Inflammatory macrophage (primary cell): Measurements from ENCODE around the gene SELENOS.

Experiments
- DNase-seq, 2 donors: peaks; one replicate each; pipeline ENCODE4 v3.0.0-alpha.2; 2020 to 2022
- total RNA-seq, 18 experiments: gene quantifications; one replicate each; lab custom pipeline; 2026; ENCODE audit warnings: mixed read lengths in 6 of 18, inconsistent platforms in 2 of 18; lab: John Stamatoyannopoulos, UW

The SELENOS gene, protein sequence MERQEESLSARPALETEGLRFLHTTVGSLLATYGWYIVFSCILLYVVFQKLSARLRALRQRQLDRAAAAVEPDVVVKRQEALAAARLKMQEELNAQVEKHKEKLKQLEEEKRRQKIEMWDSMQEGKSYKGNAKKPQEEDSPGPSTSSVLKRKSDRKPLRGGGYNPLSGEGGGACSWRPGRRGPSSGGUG
- 41.0 to 95.0 (median 53.4) reads per million in 18 experiments for total RNA-seq

DNA sequence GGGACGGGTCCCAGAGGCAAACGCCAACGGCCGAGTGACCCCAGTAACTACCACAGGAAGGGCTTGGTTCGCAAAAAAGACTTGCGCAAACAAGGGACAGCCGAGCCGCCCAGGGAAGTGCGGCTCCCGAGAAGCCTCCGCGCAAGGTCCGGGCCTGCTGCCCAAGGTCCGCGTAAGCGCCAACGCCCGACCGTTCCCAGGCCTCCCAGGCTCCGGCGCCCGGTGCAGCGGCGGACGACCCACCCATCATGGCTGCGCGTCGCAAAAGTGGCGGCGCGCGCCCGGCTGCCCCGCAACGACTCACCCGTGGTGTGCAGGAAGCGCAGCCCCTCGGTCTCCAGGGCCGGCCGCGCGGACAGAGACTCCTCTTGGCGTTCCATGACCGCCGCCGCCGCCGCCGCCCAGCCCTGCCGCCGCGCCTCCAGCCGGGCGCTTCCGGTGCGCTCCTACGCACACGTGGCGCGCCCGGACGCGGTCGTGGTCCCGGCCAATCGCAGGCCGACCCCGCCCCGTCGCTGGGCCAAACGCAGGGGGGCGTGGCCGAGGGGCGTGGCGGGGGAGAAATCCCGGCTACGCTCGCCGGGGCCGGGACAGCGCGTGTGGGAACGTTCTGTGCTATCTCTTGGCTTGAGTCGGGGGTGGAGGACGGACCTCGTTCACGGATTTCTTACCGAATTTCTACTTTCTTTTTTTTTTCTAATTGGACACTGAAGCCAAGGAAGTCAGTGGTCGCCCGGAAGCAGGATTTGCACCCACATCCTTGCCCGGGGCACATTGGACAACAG, at the start of gene SELENOS:
SELENOS (minus strand) TSS at position 448 of the 785 bp plus-strand sequence; CDS start at position 380, 68 bp downstream.
- DNase-seq = peak; percentile 91 to 96

DNA sequence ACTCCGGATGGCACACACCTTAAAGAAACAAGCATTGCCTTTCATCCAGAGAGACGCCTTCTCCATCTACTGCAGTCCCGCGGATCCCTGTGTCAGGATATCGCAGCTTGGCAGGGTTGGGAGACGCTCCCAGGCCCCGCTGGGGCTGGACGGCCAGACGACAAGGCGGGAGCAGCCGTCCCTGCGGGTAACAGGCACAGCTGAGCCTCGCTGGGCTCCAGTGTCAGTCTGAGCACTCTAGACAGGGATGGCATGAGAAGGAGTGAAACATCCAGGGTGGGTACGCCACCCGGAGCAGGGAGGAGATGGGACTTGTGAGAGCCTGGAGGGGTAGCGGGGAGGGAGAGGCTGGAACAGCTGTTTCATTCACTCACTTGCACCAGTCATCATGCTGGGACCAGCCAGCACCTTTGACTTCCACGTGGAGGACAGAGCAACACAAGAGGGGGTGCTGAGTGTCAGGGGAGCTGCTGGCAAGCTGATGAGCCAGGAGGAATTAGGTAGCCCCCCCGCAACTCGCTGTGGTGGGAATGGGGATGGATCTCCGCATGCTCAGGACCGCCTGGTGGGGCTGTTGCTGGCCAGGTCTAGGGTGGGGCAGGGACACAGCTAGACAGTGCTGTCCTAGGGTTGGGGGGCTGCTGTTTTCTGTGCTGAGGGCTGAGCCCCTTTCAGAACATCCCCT, 49.3 kb upstream of the SELENOS start:
- no peak for DNase-seq

DNA sequence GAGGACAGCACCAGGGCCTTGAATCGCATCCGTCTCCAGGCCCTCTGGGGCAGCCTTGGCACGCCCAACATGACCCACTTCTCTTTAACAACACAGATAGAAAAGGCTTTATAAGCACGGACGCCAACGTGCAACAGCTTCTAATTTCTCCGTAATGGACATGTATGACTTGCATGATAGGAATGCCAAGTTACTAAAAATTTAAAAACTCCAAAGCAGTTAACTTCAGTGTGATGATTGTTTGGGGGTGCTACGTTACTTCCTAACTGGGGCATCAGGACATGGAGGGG, 48.7 kb upstream of the SELENOS start:
- no peak for DNase-seq

DNA sequence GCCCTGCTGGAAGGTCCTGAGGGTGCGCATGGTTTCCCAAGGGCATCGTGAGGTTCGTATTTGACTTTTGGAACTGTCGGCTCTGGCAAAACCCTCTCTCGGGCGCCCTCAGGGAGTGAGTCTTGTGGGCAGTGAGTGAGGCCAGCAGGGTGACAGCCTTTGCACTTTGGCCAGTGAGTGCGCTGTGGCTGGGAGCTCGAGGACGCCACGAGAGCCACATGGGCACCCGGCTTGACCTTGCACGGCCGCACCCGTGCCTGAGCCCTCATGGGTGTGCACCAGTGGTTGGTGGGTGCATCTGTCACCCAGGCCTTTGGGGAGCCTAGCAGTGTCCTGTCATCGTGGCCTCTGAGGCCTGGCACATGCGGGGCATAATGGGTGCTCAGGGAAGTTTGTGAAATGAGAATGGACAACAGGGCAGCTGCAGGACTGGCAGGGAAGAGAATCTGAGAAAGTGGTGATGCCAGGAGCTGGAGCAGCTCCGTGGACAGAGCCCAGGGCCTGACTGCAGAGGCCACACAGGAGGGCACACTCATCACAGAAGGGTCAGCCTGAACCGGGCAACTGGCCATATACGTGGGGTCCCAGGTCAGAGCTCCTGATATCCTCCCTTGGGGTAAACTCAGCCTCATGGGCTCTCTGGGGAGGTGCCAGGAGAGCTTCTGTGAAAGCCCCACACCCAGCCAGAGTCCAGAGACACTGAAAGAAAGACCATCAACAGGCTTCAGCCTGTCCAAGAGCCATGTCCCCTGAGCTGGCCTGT, 48.2 kb upstream of the SELENOS start:
- DNase-seq = no peak

DNA sequence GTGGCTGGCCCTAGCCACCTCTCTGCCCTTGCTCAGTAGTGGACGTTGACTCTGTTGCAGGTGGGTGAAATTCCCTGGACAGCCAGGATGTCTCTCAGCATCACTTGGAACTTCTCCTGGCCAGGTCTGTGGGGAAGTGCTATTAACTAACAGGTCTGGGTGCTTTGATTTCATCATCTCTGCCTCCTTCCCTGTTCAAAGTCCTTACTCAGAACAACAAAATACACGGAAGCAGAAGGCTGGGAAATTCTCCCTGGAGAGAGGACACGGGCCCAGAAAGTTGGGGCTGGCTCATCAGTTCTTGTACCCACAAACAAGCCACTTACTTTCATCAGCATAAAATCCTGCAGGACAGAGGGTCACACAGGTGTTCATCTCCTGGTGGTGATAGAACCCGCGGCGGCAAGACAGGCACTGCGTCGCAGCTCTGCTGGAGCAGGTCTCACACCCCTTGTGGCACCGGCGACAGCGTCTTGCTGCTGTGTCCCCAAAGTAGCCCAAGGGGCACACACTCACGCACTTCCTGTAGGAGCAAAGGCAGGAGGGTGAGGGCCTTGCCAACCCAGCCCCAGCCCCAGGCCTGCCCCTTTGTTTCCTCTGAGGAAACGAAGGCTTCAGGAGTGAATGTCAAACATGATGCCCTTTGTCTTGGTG, 47.4 kb upstream of the SELENOS start:
- no peak for DNase-seq

DNA sequence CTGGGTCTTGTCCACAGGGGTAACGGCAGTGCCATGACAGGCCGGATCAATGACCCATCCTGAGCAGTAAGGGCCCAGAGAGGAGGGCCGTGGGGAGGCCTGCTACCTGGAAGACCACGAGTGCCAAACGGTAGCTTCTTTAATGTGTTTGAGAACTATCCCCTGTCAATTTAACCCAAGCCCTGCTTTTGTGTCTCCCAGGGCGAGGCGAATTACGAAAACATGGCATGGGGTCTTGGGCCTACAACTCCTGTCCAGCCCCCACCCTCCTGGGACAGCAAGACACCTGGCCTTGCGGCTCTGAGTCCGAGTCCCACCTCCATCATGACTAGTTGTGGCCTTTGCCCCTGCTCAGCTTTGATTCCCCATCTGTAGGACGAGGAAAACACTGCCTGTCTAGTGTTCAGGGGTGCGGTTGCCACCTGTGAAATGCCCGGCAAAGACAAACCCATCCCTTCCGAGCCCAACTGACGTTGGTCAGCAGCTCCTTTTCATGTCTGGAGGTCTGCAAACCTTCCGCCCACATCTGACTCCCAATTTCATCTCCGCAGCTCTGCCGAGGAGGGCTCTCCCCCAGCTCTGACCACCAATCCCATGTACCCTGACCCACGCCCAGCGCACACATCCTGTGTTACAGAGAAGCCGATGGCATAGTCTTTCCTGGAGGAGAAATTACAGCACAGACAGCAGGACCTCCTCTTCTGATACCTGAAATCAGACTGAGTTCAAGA, 46.7 kb upstream of the SELENOS start:
- DNase-seq = no peak

DNA sequence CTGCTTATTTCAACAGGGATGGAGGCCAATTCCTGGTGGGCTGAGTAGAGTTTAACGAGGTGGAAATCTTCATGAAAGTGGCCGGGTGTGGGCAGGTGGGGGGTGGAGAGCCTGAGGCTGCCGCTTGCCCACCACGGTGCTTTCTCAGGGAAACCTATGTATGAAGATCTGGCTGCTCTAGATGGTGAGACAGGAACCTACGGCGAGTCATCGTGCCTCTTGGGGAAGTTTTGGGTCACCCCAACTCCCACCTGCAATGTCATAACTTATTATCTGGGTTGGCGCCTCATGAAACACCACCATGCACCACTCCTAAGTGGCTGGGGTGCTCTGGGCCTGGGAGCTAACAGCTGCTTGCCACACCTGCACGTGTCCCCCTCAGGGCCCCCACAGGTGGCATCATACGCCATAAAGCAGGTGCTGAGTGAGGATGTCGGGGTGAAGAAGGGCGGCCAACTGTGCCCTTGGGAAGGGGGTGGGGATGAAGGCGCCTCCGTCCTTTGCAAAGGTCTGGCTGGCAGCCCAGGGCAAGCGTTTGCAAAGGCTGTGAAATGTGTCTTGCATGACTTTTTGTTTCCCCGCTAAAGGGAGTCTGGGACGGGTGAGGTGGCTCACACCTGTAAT, 45.7 kb upstream of the SELENOS start:
- peak in 1 of 2 donors; percentile 11 for DNase-seq

DNA sequence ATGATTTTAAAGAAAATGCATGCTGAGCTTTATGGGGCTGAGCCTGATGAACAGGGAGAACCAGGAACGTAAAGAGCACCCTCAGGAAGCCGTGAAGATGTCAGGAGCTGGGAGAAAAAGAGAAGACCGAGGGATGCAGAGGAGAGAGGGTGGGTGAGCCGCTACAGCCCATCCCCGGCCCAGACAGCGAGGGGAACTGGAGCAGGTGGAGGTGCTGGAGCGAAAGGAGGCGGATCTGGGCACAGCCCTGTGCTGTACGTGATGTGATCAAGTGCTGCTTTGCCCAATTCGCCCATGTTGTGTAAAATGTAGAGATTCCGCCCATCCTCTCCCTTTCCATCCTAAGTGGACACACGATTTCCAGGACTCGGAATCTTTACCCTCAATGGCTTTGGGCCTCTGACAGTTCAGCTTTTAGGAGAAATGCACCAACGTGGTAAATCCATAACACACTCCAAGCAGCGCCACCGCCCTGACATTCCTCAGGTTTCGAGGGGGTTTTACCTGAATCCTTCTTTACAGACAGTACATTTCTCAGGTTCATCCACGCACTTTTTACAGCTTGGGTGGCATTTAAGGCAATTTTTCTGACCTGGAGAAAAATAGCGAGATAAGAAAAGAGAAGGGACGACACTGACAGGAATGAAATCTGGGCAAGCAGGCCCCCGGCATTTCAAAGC, 44.9 kb upstream of the SELENOS start:
- no peak for DNase-seq

DNA sequence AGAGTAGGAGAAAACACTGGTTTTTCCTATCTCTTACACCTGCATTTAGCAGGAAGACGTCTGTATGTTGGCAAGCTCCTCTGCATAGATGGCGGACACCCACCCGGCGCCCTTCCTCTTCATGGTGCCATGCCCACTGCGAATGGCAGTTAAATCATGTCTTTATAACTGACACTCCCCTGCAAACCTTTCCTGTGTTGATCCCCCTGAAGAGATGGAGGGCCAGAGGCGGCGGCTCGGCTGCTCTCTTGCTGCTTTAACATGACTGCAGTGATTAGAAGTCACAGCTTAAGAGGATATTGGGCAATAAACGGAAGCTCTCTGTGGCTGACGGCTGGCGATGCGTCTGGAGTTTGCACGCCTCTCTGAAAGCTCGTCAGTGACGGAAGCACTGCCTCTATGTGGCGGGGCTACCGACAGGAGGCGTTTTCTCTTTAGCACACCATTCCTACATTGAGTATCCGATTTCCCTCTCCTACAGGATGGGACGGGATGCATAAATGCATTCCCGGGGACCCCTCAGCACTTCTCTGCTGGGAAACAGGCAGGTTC, 43.3 kb upstream of the SELENOS start:
- peak; percentile 89 for DNase-seq

DNA sequence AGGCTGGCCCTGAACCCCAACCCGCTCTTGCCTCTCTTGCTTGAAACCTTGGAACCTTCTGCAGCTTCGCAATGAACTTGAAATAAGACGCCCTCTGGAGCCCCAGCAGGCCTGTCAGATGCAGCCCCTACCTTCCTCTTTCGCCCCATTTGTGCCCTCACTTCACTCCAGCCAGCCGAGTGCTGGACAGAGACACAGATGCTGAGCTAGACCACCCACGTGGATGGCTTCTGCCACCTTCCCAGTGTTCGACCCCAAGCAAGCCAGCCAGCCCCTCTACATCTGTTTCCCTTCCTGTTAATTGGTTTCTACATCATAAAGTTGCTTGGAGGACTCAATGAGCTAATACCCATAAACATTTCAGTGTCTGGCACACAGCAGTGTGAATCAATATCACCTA, 41.6 kb upstream of the SELENOS start:
- no peak for DNase-seq

DNA sequence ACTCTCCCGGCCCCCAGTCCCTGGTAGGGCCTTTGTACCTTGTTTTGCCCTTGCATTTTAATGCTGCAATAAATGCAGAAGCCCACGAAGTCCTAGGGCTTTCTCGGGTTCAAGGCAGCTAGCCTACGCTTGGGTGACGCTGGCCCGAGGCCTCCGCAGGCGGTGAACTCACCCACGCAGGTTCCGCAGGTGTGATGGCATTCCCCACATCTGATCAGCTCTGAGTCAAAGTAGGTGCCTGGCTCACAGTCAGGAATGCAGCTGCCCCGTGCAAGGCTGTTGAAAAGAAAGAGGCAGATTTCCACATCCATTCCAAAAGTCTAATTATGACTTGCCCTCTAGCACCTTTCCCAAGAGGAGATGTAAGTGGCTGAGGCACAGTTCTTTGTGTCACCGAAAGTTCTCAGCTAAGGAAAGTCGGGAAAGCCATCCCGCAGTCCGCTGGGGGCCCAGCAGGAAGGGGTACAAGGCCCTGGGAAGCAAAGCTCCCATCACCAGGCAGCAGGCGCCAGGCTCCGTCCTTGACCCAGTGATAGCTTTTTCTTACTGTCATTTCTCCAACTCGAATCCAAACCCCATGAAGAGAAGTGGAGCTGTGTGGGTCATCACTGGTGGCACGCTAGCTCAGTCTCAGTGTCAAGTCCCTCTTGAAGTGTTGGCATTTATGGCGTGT, 41.0 kb upstream of the SELENOS start:
- no peak for DNase-seq

DNA sequence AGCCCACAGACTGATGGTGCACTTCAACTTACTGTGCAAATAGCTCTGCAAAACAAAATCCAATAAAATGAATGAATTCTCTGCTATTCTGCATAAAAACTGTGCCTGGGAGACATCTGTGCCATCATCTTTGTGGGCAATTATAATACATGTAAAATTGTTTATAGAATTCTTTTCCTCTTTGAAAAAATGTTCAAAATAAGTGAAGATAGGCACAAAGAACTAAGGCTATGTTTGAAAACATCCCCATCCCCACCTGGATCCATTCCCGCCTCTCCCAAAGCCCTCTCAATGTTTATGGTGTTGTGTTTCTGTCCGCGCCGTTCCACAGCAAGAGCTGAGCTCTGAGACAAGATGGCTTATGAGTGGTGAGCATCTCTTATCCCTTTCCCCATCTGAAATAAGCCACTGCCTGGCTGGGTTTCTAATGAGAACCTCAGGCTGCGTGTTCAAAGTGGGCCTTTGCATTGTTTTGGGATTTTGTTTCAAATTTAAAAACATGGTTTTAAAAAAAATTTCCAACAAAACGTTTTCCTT, 40.1 kb upstream of the SELENOS start:
- DNase-seq = no peak

DNA sequence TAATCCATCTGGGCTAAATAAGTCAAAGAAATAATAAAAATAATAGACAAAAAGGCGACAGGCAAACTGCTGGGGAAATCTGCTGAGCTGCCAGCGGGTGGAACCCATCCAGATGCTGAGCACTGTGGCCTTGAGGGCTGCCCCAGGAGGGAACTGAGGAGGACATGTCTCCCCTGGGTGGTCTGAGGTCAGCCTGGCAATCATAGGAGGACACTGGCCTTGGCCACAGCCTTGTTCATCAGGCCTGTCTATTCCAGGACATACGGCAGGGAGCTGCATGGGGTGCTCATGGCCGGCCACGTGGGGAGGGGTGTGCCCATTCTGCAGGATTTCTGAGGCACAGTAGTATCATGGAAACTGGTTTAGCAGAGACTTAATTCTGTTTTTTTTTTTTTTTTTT, 39.2 kb upstream of the SELENOS start:
- no peak for DNase-seq

DNA sequence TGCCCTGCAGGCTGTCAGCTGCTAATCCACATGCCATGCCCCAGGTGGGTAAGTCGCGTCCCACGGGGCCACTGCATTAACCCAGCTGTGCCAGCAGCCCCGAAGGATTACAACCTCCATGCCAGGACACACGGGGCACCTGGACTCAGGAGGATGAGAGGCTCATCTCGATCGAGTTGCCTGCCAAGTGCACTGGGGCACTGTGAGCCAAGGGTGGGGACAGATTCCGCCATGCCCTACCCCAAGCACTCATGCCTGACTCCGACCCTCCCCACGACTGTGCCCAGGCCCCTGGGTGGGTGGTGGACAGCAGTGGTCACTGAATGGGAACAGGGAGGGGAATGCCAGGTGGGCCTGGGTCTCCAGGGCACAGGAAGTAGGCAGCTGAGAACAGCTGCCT, 38.5 kb upstream of the SELENOS start:
- DNase-seq = no peak

DNA sequence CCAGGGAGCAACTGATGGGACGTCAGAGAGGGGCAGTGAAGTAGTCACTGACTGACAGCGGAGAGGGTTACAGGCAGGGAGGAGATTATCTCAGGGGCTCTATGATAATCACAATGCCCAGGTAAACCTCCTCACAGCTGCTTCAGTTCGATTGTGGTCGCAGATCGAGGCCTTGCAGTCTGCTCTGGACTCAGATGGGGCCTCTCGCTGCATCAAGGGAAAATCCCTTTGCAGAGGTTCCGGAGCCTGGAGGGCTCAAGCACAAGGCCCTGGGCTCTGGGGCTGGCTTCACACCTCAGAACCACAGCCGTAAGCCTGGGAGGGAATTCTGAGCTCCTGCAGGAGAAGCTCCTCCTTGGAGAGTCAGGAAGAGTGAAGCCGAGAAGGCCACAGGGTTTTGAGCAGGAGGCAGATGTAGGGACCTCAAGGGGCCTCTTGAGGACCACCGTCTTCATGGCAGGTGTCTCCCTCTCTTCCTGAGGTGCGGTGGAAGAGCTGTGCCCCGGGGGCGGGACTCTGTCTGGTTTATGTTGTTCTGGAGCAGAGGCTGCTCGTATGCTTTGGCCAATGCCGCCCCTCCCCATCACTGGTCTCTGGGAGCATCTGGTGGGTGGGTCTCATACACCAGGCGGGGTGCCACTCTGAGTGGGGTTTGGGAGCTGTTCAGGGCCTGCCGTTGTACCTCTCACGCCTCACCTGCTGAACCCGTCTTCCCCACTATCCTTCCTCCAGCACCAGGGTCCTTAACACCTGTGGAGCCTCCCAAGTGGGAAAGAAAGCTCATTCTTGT, 37.2 kb upstream of the SELENOS start:
- DNase-seq = no peak

DNA sequence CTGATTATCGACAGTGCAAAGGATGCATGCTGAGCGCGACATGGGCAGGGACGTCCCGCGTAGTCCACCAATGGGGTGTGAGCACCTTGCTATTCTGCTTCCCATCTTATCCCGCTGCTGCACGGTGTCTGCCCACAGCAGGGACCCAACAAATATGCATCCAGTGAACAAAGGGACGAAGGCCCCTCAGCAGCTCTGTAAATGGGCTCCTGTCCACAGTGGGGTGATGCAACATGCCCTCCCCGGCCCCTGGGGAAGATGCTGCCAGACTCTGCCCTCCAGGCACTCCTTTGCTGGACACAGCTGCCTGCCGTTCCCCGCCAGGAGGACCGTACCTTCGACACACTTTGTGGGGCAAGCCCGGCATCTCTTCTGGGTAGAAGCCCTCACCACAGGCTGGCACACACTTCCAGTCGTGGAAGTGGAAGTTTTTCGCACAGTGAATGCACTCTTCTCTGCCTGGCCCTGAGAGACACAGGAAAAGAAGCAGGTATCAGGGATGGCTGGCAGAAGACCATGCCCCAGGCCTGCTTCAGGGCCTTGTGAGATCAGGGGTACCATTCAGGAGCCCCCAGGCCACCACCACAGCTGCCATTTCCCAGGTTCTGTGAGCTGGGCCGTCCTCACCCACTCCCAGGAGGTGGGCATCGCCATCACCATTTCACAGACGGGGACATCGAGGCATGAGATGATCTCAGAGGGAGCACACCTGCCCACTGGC, 35.9 kb upstream of the SELENOS start:
- no peak for DNase-seq

DNA sequence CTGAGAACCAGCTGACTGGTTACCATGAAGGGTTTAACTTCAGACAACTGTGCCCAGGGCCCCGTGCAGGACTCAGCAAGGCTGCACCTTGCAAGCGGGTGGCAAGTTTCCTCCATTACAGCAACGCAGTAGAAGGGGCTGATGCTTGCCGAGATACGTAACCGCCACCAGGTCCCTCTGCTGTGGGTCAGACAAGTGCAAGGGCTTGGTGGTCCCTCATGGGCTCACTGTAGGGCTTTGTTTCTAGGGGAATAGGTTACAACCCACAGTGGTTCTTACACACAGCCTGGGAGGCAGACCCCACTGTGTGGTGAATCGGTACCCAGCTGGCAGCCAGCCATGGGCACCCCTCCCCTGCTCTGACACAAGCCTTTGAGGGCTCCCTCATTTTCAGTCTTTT, 33.2 kb upstream of the SELENOS start:
- no peak for DNase-seq

DNA sequence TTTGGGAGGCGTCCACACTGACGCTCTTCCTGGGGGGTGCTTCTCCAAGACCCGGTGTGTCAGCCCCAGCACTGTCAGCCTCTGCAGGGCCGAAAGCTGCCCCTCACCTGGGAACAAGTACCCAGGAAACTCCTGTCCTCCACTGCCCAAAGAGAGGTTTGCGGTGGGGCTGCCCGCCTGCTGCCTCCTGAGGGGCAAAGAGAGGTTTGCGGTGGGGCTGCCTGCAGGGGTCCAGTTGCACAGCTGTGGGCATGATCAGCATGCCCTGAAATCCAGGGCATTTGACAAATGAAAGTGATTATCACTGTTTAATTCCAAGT, 32.8 kb upstream of the SELENOS start:
- no peak for DNase-seq
